ENCODE data around the gene ABLIM3. TPM values are rescaled to one million over a fixed set of nuclear protein-coding genes. Genes with fewer than 3 reads are reported as not detected.

The ABLIM3 gene
- polyA plus RNA-seq, 1 donor (not counting 4 experiments of a cell fraction or from before 2014, with no cell fraction given), result 7.9 TPM

GRCh38 chr5:149274939-149275338 lies 133.6 kb downstream of the ABLIM3 start:
- Histone ChIP-seq H3K79me2 (ENCODE audit: control insufficient read depth, insufficient read depth, low read length) (no peaks in the 10 kb centered on the region), H3K9me1 (ENCODE audit: control insufficient read depth, extremely low read depth, insufficient read depth, low read length) (no peaks in the 10 kb centered on the region), H4K20me1 (ENCODE audit: control insufficient read depth, extremely low read depth, insufficient read depth, low read length) (no peaks in the 10 kb centered on the region), H3K4me1 (ENCODE audit: control insufficient read depth, extremely low read depth, insufficient read depth, low read length) (peaks cover 7% of the 10 kb centered on the region), H3K9me3 (ENCODE audit: control insufficient read depth, low read depth, low read length) (no peaks in the 10 kb centered on the region), H3K36me3 (ENCODE audit: control insufficient read depth in 2 of 2, extremely low read depth in 1 of 2, insufficient read depth in 2 of 2, low read length in 2 of 2) (no peaks in the 10 kb centered on the region), H3K27me3 (ENCODE audit: control insufficient read depth, extremely low read depth, insufficient read depth, low read length) (no peaks in the 10 kb centered on the region), H2AFZ (ENCODE audit: control insufficient read depth, low read length) (no peak overlapping the region), H3K4me3 (ENCODE audit: control insufficient read depth in 2 of 3, extremely low read depth in 1 of 3, insufficient read depth in 2 of 3, low read depth in 1 of 3, low read length in 3 of 3) (no peak overlapping the region), H3K4me2 (ENCODE audit: control insufficient read depth, extremely low read depth, insufficient read depth, low read depth, low read length) (no peak overlapping the region), H3K27ac (ENCODE audit: control insufficient read depth, insufficient read depth, low read length) (no peak overlapping the region), H3K9ac (ENCODE audit: control insufficient read depth, extremely low read depth, insufficient read depth, low read length) (no peak overlapping the region)
- dilution Hi-C loops (cut with MboI; ENCODE audit: extremely low pct_ligation_motif_present, low sequenced_read_pairs), result no loop called here
- DNase-seq (ENCODE audit: low read depth, low spot score) (no peak), FAIRE-seq (no peak)
- TF ChIP-seq CTCF (optimal IDR thresholded peaks at IDR 0.05 in 1 of 3, IDR thresholded peaks at IDR 0.05 in 1 of 3, conservative IDR thresholded peaks at IDR 0.05 in 1 of 3; ENCODE audit: extremely low read depth in 1 of 3, insufficient read depth in 2 of 3, low read length in 3 of 3), result no peak
- TF ChIP-seq EZH2 (IDR thresholded peaks at IDR 0.05; ENCODE audit: low read length), result no peak

GRCh38 chr5:149277801-149278200 lies 136.5 kb downstream of the ABLIM3 start:
- Histone ChIP-seq H3K4me1 (ENCODE audit: control insufficient read depth, extremely low read depth, insufficient read depth, low read length) (no peaks in the 10 kb centered on the region), H3K4me2 (ENCODE audit: control insufficient read depth, extremely low read depth, insufficient read depth, low read depth, low read length) (no peak overlapping the region), H4K20me1 (ENCODE audit: control insufficient read depth, extremely low read depth, insufficient read depth, low read length) (no peaks in the 10 kb centered on the region), H3K36me3 (ENCODE audit: control insufficient read depth in 2 of 2, extremely low read depth in 1 of 2, insufficient read depth in 2 of 2, low read length in 2 of 2) (no peaks in the 10 kb centered on the region), H3K27ac (ENCODE audit: control insufficient read depth, insufficient read depth, low read length) (no peak overlapping the region), H3K79me2 (ENCODE audit: control insufficient read depth, insufficient read depth, low read length) (no peaks in the 10 kb centered on the region), H3K27me3 (ENCODE audit: control insufficient read depth, extremely low read depth, insufficient read depth, low read length) (no peaks in the 10 kb centered on the region), H3K9me3 (ENCODE audit: control insufficient read depth, low read depth, low read length) (no peaks in the 10 kb centered on the region), H3K9me1 (ENCODE audit: control insufficient read depth, extremely low read depth, insufficient read depth, low read length) (no peaks in the 10 kb centered on the region), H3K9ac (ENCODE audit: control insufficient read depth, extremely low read depth, insufficient read depth, low read length) (no peak overlapping the region), H2AFZ (ENCODE audit: control insufficient read depth, low read length) (no peak overlapping the region), H3K4me3 (ENCODE audit: control insufficient read depth in 2 of 3, extremely low read depth in 1 of 3, insufficient read depth in 2 of 3, low read depth in 1 of 3, low read length in 3 of 3) (no peak overlapping the region)
- DNase-seq (ENCODE audit: low read depth, low spot score), result no peak
- dilution Hi-C loops (cut with MboI; ENCODE audit: extremely low pct_ligation_motif_present, low sequenced_read_pairs), result no loop called here
- TF ChIP-seq CTCF (optimal IDR thresholded peaks at IDR 0.05 in 1 of 3, IDR thresholded peaks at IDR 0.05 in 1 of 3, conservative IDR thresholded peaks at IDR 0.05 in 1 of 3; ENCODE audit: extremely low read depth in 1 of 3, insufficient read depth in 2 of 3, low read length in 3 of 3) (no peak), EZH2 (IDR thresholded peaks at IDR 0.05; ENCODE audit: low read length) (no peak)
- FAIRE-seq, result no peak
